Stomach (tissue), 4 donors: ENCODE results near the gene JUNB.

Source experiments
- CTCF ChIP-seq, 7 experiments: fragments of 450-650 bp in 4 of 7; fragments of 200-600 bp in 3 of 7; sonication (generic) in 3 of 7; IDR thresholded peaks; one replicate each; pipeline ENCODE4 v1.5.1; 2016 to 2019; ENCODE audit warnings: antibody characterized with exemption in 7 of 7, control low read depth in 2 of 7, mild to moderate bottlenecking in 1 of 7
- EP300 ChIP-seq: sonication (generic); formaldehyde crosslinking; IDR thresholded peaks from one replicate; pipeline ENCODE4 v1.6.1; 2017; ENCODE audit warnings: antibody characterized with exemption
- POLR2A ChIP-seq, 4 donors: fragments of 450-650 bp; IDR thresholded peaks; one replicate each; pipeline ENCODE4 v1.6.1; 2016; ENCODE audit warnings: antibody characterized with exemption in 4 of 4, control low read depth in 2 of 4, mild to moderate bottlenecking in 1 of 4, moderate library complexity in 1 of 4
- POLR2AphosphoS5 ChIP-seq, 3 donors: sonication (generic); formaldehyde crosslinking; IDR thresholded peaks; one replicate each; pipeline ENCODE4 v1.6.1; 2016; ENCODE audit warnings: antibody characterized with exemption in 3 of 3

- no peak for TF ChIP-seq CTCF (IDR thresholded peaks at IDR 0.05)
- no peak for TF ChIP-seq POLR2A (IDR thresholded peaks at IDR 0.05)
- TF ChIP-seq POLR2AphosphoS5 (IDR thresholded peaks at IDR 0.05) = peak; percentile 10 to 32 (median 31)
- no peak for TF ChIP-seq EP300
Observed at GRCh38 chr19:12788682-12789097, 2.6 kb upstream of the JUNB start.
